ENCODE data around the gene MMP15.
"Not testable (repeated sequence)": the region's sequence is repeated elsewhere in the genome, so short reads cannot be mapped to it uniquely, and the experiment has no call there.

The MMP15 gene

DNA sequence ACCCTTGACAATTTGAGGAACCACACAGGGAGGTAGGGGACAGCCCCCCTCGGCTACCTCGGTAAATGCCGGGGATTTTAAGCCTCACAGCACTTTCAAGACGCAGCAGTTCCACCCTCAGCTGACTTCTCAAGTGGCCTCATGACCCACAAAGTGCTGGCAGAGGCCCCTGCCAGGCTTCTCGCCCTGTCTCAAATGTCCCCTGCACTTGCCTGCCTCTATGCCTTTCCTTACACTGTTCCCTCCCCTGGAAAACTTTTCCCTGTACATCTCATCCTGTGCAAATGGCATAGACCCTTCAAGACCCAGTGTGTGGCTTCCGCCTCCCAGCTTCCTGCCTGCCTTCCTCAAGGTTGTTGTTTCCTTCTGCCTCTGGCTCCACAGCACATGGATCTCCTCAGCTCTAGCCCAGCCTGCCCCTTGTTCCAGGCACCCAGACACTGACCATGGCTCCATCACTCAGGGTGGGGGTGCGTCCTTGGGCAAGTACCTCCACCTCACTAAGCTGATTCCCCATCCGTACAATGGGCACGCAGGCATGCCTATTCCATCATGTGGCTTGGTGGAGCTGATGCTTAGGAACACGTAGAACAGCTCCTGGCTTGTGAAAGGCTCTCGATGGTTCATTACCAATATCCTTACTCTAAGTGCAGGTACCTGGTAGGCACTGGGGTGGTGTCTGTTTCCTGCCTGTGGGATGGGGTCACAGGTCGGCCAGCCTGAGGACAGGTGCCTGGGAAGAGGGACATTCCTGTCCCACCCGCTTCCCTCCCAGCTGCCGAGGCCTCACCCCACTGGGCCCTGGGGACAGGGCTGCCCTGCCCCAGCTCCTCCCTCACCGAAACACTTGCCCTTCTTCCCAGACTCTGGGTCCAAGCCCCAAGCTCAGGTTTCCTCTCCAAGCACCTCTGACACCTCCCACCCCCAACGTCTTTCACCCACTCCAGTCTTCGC is 24.0 kb downstream of the MMP15 start:
- DNase-seq, result no peak

DNA sequence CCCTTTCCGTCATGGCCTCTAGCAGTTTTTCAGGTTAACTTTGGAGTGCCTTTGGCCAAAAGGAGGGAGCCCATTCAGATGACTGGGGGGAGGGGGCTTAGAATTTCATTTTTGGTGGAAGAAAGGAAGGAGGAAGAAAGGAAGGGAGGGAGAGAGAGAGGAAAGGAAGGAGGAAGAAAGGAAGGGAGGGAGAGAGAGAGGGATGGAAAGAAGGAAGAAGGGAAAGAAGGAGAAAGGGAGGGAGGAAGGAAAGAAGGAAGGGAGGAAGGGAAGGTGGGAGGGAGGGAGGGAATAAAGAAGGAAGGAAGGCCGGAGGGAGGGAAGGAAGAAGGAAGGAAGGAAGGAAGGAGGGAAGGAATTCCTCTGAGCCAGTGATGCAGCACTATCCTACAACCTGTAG is 25.7 kb downstream of the MMP15 start:
- DNase-seq, result no peak

DNA sequence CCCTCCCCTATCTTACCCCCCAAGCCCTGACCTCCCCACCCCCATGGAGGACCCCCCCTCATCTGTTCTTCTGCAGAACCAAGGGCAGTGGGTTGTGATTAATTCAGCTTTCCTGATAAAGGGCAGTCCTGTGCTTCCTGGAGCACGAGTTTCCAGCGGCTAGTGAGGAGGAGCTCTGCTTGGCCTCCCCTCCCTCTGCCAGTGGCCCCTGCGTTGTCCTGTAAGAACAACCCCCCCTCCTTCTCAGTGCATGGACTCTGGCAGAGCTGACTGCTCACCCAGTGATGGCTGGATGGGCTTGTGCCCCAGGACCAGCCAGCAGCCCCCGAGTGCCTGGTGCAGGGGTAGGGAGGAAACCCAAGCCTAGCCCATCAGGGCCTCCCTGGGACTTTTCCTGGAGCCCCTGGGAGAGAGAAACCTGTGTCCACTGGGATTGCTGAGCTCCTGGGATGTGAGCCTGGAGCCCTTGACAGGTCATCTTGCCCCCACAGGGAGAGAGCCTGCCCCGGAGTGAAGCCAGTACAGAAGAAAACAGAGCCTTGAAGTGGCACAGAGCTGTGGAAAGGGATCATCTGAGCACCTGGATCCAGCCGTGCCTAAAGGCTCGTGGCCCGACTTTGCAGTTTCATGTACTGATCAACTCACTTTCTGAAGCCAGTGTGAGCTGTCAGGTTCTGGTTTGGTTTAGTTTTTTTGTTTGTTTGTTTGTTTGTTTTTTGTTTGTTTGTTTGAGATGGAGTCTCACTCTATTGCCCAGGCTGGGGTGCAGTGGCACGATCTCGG is 26.5 kb downstream of the MMP15 start:
- no peak for DNase-seq

DNA sequence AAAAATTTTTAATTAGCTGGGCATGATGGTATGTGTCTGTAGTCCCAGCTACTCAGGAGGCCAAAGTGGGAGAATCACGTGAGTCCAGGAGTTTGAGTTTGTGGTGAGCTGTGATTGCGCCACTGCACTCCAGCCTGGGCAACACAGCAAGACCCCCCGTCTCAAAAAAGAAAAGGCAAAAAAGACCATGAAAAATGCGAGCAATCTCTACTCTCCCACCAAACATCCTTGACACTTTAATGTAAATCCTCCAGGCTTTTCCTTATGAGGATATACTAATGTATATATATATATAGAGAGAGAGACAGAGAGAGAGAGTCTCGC is 28.1 kb downstream of the MMP15 start:
- DNase-seq, result no peak

DNA sequence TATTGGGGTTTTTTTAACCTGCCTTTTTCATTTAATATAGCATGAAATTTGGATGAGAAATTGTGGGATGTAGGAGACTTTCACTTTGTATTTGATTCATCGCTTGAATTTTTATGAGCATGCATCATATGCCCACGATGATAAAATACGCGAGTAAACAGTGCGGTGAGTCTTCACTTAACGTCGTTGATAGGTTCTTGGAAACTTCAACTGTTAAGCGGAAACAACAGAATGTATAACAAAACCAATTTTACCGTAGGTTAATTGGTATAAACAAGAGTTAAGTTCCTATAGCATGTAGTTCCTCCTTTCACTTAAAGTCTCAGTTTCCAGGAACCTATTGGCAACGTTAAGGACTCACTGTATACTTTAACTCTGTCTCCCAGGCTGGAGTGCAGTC is 28.7 kb downstream of the MMP15 start:
- DNase-seq, result no peak

DNA sequence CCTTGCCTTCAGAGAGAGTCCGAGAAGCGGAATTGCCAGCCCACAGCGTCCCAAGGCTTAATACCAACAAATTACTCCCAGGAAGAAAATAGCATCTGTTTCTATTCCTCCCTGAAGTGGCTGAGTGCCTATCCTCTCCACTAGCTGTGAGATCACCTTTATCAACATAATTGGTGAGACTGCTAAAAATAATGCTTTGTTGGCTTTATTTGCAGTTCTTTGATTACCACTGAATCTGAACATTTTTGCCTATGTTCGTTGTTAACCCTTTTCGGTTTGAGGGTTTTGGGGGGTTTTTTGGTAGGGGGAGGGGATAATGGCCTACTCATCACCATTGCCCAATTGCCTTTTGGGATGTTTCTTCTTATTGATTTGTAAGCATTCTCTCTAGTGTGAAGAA is 31.0 kb downstream of the MMP15 start:
- DNase-seq, result no peak

DNA sequence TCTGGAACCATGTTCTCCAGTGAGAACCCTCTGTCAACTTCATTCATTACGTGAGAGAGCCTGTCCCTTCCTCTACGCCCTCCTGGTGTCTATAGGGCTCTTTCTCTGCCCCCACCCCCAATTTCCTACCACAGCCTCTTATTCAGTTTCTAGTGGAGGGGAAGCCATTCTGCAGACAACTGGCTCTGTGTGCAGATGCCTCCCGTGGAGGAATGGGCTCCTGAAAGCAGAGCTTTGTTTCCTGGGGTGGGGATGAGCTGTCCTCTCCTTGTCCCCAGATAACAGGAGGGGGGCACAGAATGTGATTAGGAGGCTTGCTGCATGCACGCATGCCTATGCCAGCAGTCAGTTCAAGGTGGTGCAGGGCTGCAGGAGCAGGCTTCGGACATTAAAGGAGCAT is 31.6 kb downstream of the MMP15 start:
- DNase-seq, result no peak

DNA sequence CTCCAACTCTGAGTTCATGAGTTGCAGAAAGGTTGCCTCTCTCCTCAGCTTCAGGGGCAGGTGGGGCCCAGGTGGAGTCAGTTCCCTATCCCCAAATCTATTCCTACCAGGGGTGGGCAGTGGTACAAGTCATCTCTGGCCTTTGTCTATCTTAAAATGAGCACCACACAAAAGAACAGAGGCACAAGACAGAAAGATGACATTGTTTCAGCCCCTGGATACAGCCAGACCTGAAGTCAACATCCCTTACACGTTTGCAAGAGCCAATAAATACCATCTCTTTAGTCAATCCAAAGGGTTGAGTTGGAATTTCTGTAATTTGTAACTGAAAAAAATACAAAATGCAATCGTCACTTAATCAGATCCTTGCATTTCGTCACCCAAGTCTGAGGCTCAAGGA is 32.2 kb downstream of the MMP15 start:
- DNase-seq, result no peak

DNA sequence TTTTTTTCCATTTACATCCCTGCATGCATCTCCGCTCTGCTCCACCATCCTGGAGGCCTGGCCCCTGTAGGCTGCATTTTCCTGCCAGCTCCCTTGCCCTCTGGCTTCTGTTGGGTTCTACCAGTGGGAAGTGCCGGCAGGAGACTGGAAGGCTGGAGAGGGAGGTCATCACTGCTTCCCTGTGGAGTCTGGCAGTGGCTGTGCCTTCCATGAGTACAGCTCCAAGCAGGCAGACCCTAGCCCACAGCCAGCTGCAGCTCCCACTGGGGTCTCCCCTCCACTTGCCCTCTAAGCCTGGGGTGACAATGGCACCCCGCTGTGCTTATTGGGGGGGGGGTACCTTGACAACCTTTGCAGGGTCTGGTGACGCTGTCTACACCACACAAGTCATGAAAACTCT is 37.3 kb downstream of the MMP15 start:
- no peak for DNase-seq

DNA sequence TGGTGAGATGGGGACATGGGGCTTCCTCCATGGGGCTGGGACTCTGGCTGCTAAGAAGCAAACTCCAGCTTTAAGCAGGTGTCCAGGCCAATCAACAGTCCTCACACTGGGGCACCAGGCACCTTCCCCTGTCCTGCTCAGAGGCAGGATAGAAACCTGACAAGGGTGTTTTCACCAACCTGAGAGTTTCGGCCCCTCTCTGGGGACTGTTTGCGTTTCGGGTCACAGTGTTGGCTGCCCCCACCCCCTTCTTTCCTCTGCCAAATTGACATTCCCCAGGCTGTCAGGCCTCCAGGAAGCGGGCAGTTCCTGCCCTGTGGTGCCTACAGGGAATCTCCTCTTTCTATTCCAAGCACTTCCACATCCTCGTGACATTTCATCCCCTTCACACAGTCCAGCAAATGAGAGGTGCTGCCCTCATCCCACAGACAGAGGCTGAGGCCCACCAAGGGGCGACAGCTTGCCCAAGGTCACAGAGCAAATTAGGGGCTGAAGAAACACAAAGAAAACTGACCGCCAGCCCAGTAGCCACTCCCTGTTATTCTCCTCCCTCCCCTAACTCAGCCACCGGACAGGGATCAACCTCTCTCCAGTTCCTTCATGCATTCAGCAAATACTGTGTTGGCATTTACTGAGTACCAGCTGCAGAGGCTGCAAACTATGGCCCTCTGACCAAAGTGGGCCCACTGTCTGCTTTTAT is 38.0 kb downstream of the MMP15 start:
- DNase-seq, result no peak

DNA sequence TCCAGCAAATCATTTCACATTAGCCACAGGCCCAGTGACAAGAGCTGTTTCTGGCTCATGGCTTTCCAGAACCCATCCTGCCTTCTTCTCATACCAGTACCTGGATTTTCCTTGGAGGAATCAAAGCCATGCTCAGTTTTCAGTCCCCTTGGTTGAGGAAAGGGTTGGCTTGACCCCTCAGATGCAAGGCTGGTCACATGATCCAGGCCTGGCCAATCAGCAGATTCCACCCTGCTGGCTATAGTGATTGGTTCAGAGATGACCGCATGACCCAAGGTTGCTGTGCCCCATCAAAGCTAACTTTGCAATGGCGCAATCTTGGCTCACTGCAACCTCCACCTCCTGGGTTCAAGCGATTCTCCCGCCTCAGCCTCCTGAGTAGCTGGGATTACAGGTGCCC is 45.0 kb downstream of the MMP15 start:
- DNase-seq, result no peak

DNA sequence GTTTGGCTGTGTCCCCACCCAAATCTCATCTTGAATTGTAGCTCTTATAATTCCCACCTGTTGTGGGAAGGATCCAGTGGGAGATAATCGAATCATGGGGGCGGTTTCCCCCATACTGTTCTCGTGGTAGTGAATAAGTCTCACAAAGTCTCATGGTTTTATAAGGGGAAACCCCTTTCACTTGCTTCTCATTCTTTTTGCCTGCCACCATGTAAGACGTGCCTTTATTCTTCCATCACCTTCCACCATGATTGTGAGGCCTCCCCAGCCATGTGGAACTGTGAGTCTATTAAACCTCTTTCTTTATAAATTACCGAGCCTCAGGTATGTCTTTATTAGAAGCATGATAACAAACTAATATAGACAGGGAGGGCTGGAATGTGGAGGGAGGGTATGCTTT is 46.6 kb downstream of the MMP15 start:
- DNase-seq, result not testable (repeated sequence)

DNA sequence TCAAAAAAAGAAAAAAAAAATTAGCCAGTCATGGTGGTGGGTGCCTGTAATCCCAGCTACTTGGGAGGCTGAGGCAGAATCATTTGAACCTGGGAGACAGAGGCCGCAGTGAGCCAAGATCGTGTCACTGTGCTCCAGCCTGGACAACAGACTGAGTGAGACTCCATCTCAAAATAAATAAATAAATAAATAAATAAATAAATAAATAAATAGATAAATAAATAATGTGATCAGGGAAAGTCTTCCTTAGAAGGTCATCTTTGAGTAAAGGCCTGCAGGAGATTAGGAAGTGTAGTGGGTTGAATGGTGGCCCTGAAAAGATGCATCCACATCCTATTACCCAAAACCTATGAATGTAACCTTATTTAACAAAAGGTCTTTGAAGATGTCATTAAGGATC is 47.5 kb downstream of the MMP15 start:
- not testable (repeated sequence) for DNase-seq

DNA sequence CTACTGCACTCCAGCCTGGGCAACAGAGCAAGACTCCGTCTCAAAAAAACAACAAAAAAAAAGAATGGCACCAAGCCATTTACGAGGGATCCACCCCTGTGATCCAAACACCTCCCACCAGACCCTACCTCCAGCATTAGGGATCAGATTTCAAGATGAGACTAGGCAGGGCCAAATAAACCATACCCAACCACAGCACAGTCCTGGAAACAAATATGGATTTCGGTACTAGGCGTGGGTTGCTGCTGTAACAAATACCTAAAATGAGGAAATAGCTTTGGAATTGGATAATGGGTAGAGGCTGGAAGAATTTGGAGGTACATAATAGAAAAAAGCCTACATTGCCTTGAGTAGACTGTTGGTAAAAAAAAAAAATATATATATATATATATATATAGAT is 49.1 kb downstream of the MMP15 start:
- DNase-seq, result no peak

DNA sequence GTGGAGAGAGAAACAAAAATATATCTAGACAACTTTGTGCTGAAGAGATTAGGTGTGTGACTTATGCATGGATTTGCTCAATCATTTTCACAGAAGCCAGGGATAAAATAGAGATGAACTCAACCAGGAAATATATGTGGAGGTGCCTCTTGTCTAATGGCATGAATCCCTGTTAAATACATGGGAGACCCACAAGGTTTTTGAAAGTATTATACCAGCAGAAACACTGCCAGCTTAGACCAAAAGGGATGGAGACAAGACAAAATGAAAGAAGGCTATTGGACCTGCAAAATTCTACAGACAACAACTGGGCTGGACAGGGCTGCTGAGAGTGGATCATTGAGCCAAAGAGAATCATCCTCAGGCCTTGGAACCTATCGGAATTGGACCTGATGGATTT is 51.0 kb downstream of the MMP15 start:
- no peak for DNase-seq

DNA sequence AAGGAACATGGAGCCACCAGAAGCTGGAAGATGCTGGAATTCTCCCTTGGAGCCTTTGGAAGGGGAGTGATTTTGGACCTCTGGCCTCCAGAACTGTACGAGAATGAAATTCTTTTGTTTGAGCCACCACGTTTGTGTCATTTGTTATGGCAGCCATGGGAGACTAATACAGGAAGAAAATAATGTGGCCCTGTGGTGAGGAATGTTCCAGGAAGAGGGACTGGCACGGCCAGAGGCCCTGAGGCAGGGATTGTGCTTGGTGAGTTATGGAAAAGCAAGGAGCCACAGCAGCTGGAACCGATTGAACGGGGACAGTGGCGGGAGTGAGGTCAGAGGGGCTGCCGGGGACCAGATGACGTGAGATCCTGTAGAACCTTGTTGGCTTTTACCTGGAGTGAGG is 52.2 kb downstream of the MMP15 start:
- DNase-seq, result no peak

DNA sequence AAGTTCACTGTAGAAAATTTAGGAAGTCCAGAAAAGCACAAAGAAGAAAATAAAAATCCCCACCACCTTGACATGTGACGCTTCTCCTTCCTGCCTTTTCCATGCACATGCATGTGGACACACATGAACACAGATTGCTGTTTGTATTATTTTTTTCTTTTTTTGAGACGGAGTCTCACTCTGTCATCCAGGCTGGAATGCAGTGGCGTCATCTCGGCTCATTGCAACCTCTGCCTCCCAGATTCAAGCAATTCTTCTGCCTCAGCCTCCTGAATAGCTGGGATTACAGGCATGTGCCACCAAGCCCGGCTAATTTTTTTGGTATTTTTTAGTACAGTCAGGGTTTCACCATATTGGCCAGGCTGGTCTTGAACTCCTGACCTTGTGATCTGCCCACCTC is 55.1 kb downstream of the MMP15 start:
- not testable (repeated sequence) for DNase-seq

DNA sequence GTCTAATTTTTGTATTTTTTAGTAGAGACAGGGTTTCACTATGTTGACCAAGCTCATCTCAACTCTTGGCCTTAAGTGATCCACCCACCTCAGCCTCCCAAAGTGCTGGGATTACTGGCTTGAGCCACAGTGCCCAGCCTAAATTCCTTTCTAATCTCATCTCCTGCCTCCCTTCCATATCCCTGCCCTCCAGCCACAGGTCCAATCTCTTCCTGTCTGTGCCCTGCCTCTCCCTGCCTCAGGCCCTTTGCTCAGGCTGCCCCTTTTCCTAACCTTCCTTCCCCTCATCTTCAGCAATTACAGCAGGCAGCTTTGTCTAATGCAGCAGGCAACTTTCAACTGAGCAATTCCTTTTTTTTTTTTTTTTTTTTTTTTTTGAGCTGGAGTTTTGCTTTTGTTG is 56.8 kb downstream of the MMP15 start:
- DNase-seq, result no peak

DNA sequence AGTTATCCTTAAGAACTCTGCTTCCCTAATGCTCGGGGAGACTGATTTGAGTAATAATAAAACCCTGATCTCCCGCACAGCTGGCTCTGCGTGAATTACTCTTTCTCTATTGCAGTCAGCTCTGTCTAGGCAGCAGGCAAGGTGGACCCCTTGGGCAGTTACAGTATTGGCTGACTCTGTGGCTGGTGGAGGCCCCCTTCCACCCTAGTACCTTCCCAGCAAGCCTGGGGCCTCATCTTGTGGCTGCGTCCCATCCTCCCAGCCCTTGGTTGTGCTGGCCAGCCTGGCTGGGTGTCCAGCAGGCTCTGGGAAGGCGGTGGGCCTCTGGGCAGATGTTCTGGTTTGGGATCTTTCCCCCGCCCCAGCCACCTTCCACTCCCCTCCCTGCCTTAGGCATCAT is 59.1 kb downstream of the MMP15 start:
- DNase-seq, result no peak

DNA sequence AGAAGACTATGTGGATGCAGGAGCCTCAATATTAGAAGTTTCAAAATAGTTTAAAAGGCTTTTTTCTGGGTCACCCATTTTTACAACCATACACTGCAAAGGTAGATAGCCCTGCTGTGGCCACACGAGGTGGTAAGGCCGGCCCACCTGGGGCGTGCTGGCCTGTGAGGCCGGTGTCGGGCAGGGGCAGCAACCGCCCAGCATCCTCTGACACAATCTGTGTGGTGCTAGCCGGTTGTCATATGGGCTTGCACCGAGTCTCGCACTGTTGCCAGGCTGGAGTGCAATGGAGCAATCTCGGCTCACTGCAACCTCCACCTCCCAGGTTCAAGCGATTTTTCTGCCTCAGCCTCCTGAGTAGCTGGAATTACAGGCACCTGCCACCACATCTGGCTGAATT is 59.6 kb downstream of the MMP15 start:
- no peak for DNase-seq

DNA sequence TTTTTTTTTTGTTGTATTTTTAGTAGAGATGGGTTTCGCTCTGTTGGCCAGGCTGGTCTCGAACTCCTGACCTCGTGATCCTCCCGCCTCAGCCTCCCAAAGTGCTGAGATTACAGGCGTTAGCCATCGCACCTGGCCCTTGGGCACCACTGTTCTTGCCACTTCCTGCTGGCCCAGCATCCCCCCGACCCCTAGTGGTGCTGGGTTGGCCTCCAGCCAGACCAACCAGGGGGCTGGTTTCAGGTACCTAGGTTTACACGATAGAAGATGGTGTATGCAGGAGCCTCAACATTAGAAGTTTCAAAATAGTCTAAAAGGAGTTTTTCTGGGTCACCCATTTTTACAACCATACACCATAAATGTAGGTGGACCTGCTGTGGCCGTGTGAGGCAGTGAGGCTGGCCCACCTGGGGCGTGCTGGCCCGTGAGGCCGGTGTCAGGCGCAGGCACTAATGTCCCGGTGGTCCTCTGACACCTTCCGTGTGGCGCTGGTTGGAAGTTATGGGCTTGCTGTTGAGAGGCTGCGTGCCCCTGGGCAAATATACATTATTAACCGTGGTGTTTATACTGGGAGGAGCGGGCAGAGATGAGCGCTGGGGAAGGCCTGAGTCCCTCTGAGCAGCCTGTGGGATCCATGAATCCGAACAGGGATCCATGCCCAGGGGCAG is 60.2 kb downstream of the MMP15 start:
- no peak for DNase-seq

DNA sequence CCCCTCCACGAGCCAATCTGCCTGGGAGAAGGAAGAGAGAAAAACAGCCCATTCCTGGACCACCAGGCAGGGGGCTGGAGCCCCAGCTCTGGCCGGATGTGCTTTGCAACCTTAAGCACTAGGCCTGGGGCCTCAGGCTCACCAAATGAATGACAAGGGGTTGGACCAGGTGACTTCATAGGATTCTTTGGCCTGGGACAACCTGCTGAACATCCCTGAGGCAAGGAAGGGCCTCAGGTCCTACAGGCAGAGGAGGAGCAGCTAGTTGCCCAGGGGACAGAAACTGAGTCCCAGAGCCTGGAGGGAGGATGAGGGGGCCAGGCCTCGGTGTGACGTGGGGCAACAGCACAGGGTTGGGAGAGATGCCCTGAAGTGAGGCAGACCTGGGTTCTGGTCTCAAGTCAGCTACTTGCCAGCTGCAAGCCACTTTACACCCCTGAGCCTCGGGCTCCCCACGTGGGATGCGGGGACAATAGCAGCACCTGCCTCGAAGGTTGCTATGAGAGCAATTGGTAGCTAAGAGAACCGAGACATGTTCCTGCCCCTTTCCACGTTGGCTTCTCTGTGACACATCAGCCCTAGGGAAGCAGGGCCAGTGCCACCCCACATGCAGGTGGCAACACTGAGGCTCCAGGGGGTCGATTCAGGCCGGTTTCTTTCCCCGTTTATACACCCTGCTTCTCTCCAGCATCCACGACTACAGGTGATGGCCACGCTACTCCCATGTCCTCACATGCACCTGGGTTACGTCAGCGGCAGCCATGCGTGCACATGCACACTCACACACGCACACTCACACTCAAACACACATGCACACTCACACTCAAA is 61.0 kb downstream of the MMP15 start:
- no peak for DNase-seq
